Astrocyte (in vitro differentiated cells and primary cell): ENCODE results near the gene NFATC1.

Source experiments
- CTCF ChIP-seq: IDR thresholded peaks from 2 replicates; pipeline ENCODE4 v1.5.1; 2011; ENCODE audit warnings: low read depth, mild to moderate bottlenecking, inconsistent platforms, low read length, moderate library complexity; ENCODE audit not compliant: insufficient read depth
- EZH2 ChIP-seq: IDR thresholded peaks from 2 replicates; pipeline ENCODE4 v1.6.1; 2012; ENCODE audit warnings: mild to moderate bottlenecking, low read length, inconsistent platforms; ENCODE audit not compliant: insufficient read depth

DNA sequence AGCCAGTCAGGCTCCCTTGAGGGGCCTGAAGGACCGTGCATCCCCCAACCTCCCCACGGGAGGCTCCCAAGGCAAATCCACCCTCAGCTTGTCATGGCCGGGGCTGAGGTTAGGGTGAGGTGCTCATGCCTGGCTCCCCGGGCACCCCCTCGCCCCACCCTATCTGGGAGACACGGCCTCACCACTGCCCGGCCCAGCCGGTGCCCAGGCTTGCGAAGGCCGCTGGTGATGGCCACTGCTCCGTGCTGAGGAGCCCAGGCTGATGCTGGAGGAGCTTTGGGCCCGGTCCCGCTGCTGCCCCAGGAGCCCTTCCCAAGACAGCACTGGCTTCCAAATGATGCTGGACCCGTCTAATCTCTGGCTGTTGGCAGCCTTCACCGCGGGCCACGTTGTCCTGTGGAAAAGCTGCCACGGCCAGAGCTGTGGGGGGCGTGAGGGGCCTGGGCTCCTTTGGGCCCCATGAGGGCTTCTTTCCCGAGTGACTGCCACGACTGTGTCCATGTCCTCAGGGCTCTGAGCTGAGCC lies 148.2 kb downstream of the NFATC1 start:
- no peak for TF ChIP-seq CTCF
- TF ChIP-seq EZH2, result no peak
